ENCODE data around the gene GREM2. TPM values are rescaled to one million over a fixed set of nuclear protein-coding genes. Genes with fewer than 3 reads are reported as not detected.

GREM2 gene
- total RNA-seq, 1 donor from 2014 or later, result not detected

DNA sequence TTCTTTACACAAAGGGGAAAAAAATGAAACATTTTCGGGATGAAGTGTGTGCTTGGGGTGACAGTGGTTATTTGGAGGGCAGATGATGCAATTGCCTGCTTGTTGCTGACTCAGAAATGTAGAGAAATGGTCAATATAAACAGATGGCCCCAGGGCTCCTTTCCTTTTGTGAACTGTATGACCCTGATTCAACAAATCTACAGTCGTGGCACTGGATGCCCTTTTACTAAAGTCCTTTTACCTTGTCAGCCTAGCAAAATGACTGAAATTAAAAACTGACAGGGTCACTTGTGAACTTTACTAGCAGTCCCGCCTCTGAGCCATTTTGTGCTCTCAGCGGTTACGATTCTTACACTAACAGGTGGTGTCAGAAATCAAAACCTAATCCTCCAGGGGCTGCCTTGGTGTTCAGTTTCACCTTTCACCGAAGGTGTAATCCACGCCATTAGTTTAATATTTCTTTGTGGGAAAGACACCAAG is 49.8 kb downstream of the GREM2 start:
- no peak for DNase-seq (ENCODE audit: low read depth in 2 of 2)

- DNase-seq (ENCODE audit: low read depth in 2 of 2), result no peak
Observed at GRCh38 chr1:240559781-240560180, 52.2 kb downstream of the GREM2 start.

- DNase-seq (ENCODE audit: low read depth in 2 of 2), result no peak
Observed at GRCh38 chr1:240555524-240555923, 56.4 kb downstream of the GREM2 start.

GRCh38 chr1:240553351-240553750 is 58.6 kb downstream of the GREM2 start:
- no peak for DNase-seq (ENCODE audit: low read depth in 2 of 2)

GRCh38 chr1:240539769-240540414 is 72.1 kb downstream of the GREM2 start:
- DNase-seq (ENCODE audit: low read depth in 2 of 2), result no peak

GRCh38 chr1:240538776-240539430 is 73.1 kb downstream of the GREM2 start:
- DNase-seq (ENCODE audit: low read depth in 2 of 2), result no peak

DNA sequence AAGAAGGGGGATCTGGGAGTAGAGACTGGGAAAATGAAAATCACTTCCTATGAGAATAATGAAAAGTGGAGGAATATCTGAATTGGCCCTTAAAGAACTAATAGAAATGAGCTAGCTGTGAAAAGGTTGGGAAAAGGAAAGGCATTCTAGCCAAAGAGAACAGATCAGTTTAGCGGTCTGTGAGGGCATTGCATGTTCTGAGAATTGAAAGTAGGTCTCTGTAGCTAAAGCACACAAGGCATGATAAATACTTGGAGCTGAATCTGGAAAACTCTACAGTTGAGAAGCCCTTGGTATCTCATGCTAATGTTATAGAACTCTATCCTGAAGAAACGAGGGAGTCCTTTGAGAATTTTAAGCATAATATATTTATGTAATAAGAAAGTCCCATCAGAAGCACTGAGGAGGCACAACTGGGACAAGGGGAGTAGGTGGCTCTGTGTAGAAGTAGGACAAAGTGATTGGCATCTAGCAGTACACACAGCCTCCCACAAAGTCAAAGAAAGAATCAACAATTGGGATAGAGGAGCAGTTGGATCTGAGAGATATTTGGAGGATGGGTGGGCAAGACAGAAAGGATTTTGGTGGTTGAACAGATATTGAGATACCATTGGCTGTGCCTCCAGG is 78.7 kb downstream of the GREM2 start:
- no peak for DNase-seq (ENCODE audit: low read depth in 2 of 2)

- DNase-seq (ENCODE audit: low read depth in 2 of 2), result no peak
Observed at GRCh38 chr1:240528591-240528990, 83.4 kb downstream of the GREM2 start.

GRCh38 chr1:240527086-240527485 is 84.9 kb downstream of the GREM2 start:
- DNase-seq (ENCODE audit: low read depth in 2 of 2), result no peak

- no peak for DNase-seq (ENCODE audit: low read depth in 2 of 2)
Observed at GRCh38 chr1:240526312-240526711, 85.6 kb downstream of the GREM2 start.

- no peak for DNase-seq (ENCODE audit: low read depth in 2 of 2)
Observed at GRCh38 chr1:240524356-240525069, 87.4 kb downstream of the GREM2 start.

DNA sequence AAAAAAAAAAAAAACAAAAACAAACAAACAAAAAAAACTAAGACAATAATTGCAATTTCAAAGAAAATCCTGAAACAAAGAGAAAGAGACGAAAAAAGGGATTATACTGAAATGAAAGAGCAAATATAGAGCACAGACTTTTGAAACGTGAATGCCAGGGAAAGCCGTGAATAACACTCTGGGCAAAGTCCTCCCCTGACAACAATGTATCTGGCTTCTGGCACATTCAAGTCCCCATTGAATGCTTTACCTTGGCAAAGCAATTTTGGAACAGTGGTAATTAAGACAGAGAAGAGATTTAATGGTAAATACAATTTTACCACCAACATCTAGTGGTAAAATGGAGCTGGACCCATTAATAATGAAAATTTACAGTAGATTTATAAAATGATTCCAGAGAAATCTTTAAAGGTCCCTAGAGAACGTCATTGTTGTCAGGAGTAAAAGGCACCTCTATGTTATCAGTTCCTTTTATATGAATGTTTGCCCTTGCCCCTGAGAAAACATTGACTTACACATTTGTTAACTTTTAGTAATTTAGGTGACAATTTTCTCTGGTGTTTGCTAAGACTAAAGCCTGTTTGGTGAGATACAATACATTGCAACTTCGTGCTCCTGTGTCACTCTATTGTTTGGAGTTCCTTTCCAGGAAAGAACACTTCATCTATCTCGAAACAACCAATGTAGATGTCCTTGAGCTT is 89.7 kb downstream of the GREM2 start:
- no peak for DNase-seq (ENCODE audit: low read depth in 2 of 2)

DNA sequence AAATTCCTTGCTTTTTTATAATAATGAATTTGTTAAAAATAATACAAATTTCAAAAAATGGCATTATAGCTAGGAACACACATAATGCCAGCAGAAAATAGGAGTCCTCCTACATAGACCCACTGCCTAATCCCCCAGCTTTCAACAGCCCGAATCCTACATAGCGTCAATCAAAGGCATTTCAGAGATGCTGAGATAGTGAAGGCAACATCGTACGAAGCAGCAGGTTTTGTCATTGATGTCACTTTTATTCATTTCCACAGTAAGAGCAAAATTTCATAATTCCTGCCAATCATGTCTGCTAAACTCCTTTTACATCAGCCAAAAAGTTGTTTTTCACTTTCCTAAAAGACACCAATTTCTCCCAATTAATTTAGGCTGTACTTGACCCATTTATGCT is 94.1 kb downstream of the GREM2 start:
- DNase-seq (ENCODE audit: low read depth in 2 of 2), result no peak

DNA sequence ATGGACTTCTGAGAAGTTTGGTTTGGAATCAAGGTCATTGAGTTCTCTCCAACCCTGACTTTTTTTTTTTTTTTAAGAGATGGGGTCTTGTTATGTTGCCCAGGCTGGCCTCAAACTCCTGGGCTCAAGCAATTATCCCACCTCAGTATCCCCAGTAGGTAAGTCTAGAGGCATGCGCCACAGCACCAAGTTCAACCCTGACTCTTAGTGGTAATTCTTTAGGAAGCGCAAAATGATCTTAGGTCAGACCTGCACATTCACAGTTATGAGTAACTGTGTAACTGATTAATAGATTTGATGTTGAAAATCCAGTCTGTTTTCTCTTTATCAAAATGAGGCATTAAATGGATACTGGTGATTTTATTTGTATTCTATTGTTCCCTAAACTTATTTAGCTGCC is 95.9 kb downstream of the GREM2 start:
- DNase-seq (ENCODE audit: low read depth in 2 of 2), result no peak

DNA sequence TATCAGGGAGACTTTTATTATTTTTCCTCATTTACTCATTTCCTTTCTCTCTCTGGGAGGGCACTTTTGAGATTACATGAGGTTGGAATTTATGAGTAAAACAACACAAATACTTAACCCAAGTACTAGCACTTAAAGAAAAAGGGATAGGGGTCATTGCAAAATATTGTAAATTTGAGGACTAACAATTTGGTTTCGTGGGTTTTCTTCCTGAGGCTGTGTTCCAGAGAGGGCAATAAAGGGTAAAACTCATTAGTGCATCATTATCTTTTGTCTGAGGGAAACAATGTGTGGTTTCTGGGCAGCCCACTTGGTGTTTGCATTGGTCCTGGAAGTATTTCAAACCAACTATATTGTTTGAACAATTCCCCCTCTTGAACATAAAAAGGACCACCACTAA is 96.5 kb downstream of the GREM2 start:
- DNase-seq (ENCODE audit: low read depth in 2 of 2), result no peak

DNA sequence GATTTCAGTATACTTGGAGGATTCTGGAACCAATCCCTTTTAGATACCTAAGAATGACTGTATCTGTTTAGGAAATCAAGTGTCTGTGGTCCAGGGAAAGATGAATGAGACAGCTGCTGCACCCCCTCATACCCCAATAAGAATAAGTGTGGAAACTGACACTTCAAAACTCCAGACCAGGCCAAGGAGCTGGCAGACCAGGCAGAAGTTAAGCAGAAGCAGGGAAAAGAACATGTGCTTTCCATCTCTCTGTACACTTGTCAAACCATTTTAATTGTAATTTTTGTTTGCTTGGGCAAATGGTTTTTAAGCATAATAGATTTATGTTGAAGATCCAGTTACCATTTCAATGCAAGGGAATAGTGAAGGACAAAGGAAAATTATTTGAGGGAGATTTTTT is 100.2 kb downstream of the GREM2 start:
- DNase-seq (ENCODE audit: low read depth in 2 of 2), result no peak

DNA sequence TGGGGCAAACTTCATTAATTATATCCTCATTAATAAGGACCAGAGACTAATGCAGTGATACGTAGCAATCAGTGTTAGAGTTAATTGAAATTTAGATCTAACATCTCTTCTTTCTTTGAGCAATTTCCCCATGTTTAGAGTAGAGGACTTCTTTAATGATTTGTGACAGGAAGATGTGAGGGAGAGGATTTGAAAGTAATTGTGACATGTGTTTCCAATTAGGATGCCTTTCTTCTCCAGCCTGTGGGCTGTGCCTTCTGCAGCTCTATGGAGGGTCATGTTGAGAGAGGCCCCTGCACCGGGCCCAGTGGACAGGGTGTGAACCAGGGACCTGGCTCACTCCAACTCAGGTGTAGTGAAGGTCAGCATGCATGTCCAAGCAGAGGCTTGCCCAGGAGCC is 103.0 kb downstream of the GREM2 start:
- DNase-seq (ENCODE audit: low read depth in 2 of 2), result no peak

DNA sequence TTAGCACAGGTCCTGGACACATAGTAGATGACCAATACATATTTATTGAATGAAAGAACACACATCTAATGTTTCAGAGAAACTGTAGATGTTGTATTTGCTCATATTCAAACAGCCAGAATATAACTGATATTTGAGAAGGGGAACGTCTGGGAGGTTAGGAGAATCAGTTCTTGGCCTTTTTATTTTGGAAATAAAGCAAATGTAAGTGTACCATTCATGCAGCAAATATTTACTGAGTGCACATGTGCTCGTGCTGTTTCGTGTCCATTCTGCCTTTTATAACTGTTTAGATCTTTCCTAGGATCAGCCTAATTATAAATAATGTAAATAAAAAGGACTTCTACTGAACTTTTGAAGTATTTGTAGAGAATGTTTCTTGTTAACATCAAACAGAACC is 103.8 kb downstream of the GREM2 start:
- DNase-seq (ENCODE audit: low read depth in 2 of 2), result no peak

DNA sequence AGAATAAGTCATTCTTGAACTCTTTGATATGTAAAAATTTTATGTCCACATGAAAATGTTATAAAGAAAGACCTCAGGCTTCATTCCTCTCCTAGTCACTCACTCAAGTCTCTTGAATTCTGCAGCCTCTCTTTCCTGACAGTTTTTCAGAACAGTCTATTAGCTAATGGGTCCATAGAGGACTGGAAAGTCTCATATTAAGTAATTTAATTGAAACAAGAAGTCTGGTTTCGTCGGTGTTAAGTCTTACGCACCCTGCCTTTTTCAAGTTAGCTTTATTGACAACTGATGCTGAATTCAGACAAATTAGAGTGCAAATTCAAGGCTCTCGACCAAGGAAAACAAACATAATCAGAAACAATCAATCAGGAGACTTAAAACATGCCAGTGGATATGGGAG is 105.8 kb downstream of the GREM2 start:
- no peak for DNase-seq (ENCODE audit: low read depth in 2 of 2)

- no peak for DNase-seq (ENCODE audit: low read depth in 2 of 2)
Observed at GRCh38 chr1:240503558-240503957, 108.4 kb downstream of the GREM2 start.

DNA sequence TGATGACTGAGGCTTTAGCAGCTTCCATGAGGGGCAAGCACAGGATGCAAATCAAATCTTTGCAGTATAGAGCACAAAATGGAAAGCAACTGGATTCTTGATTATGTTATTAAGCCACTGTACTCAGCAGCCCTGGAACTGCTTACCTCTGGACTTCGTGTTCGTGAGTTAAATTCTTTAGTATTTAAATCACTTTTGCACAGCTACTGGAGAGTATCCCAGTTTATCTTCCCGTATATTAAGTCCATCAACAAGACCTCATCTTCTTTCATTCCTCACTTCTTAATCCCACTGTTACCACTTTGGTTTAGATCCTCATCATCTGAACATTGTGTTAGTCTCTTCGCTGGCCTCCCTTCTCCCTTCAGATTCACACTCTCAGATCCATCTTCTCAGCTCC is 108.9 kb downstream of the GREM2 start:
- DNase-seq (ENCODE audit: low read depth in 2 of 2), result no peak

DNA sequence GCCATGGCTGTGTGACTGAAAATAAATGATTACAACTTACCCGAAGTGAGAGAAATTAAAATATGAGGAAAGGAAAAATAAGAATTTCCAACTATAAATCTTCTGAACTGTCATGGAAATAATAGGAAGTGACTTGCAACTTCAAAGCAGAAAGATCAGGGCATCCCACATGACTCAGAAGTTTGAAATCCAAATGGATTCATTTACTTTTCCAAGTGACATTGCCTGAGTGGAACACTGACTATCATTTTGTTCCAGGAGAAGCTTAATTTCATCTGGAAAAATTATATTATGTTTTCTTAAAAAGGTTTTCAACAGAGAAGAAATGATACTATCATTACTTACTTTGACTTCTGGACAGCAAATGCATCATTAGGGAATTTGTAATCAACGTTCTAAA is 110.8 kb downstream of the GREM2 start:
- DNase-seq (ENCODE audit: low read depth in 2 of 2), result no peak
